Parathyroid adenoma (tissue), 2 donors: ENCODE data around the gene ATP5MC2.

Experiments
- H2AFZ ChIP-seq: fragments of 300-600 bp; sonication (generic); one replicate; pipeline ENCODE4 v1.7.0; 2017; ENCODE audit warnings: antibody characterized with exemption, mild to moderate bottlenecking
- H3K27ac ChIP-seq: fragments of 300-600 bp; sonication (generic); one replicate; pipeline ENCODE4 v1.7.0; 2017
- H3K27me3 ChIP-seq: fragments of 300-600 bp; sonication (generic); one replicate; pipeline ENCODE4 v1.7.0; 2017; ENCODE audit warnings: low read length; ENCODE audit not compliant: control insufficient read depth, insufficient read depth
- H3K36me3 ChIP-seq: fragments of 300-600 bp; sonication (generic); one replicate; pipeline ENCODE4 v1.7.0; 2017; ENCODE audit warnings: low read length; ENCODE audit not compliant: control insufficient read depth, insufficient read depth
- H3K4me1 ChIP-seq: fragments of 300-600 bp; sonication (generic); one replicate; pipeline ENCODE4 v1.7.0; 2017; ENCODE audit warnings: control low read depth
- H3K4me2 ChIP-seq: fragments of 300-600 bp; sonication (generic); one replicate; pipeline ENCODE4 v1.7.0; 2017; ENCODE audit warnings: low read length
- H3K4me3 ChIP-seq: fragments of 300-600 bp; sonication (generic); one replicate; pipeline ENCODE4 v1.7.0; 2017; ENCODE audit warnings: low read depth, low read length
- H3K79me2 ChIP-seq: fragments of 300-600 bp; sonication (generic); one replicate; pipeline ENCODE4 v1.7.0; 2017; ENCODE audit warnings: control low read depth
- H3K9ac ChIP-seq: fragments of 300-600 bp; sonication (generic); one replicate; pipeline ENCODE4 v1.7.0; 2017; ENCODE audit warnings: mild to moderate bottlenecking
- H3K9me3 ChIP-seq: fragments of 300-600 bp; sonication (generic); one replicate; pipeline ENCODE4 v1.7.0; 2017; ENCODE audit warnings: low read length; ENCODE audit not compliant: control insufficient read depth
- TF ChIP-seq, protein P1 (sequence below): fragments of 300-600 bp; sonication (generic); IDR thresholded peaks from one replicate; pipeline ENCODE4 v1.7.0; 2017; ENCODE audit warnings: antibody characterized with exemption, mild to moderate bottlenecking
- donor health status: primary hyperparathyroidism.

Gene ATP5MC2

DNA sequence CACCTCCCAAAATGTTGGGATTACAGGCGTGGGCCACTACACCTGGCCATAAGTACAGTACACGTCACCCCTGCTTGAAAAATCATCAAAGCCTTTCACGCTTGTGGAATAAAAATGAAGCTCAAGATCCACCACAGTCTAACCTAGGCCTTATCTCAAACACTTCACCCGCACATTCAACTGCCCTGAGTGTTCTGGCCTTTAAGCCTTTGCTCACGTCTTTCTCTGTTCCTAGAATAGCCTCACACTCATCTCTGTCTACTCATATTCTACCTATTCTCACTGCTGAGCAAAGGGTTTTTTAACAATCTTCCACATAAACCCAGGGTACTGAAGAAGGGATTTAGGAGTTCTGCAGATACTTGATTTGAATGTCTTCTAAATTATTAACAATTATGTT is 41.4 kb upstream of the ATP5MC2 start:
- H3K27ac ChIP-seq = no peak overlapping the region
- H3K4me1 ChIP-seq = no peaks in the 10 kb centered on the region
- H3K36me3 ChIP-seq = no peaks in the 10 kb centered on the region
- no peak overlapping the region for H3K9ac ChIP-seq
- H3K9me3 ChIP-seq = no peaks in the 10 kb centered on the region
- H3K79me2 ChIP-seq = no peaks in the 10 kb centered on the region
- no peak overlapping the region for H2AFZ ChIP-seq
- no peaks in the 10 kb centered on the region for H3K27me3 ChIP-seq
- H3K4me3 ChIP-seq = no peak overlapping the region
- TF ChIP-seq, protein P1, sequence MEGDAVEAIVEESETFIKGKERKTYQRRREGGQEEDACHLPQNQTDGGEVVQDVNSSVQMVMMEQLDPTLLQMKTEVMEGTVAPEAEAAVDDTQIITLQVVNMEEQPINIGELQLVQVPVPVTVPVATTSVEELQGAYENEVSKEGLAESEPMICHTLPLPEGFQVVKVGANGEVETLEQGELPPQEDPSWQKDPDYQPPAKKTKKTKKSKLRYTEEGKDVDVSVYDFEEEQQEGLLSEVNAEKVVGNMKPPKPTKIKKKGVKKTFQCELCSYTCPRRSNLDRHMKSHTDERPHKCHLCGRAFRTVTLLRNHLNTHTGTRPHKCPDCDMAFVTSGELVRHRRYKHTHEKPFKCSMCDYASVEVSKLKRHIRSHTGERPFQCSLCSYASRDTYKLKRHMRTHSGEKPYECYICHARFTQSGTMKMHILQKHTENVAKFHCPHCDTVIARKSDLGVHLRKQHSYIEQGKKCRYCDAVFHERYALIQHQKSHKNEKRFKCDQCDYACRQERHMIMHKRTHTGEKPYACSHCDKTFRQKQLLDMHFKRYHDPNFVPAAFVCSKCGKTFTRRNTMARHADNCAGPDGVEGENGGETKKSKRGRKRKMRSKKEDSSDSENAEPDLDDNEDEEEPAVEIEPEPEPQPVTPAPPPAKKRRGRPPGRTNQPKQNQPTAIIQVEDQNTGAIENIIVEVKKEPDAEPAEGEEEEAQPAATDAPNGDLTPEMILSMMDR = no peak
- H3K4me2 ChIP-seq = no peak overlapping the region

GRCh38 chr12:53714004-53714403 is 38.1 kb upstream of the ATP5MC2 start:
- H2AFZ ChIP-seq = no peak overlapping the region
- H3K9me3 ChIP-seq = no peaks in the 10 kb centered on the region
- TF ChIP-seq, protein P1 = no peak
- no peaks in the 10 kb centered on the region for H3K36me3 ChIP-seq
- no peak overlapping the region for H3K27ac ChIP-seq
- no peaks in the 10 kb centered on the region for H3K4me1 ChIP-seq
- H3K4me2 ChIP-seq = no peak overlapping the region
- H3K9ac ChIP-seq = no peak overlapping the region
- no peaks in the 10 kb centered on the region for H3K79me2 ChIP-seq
- H3K4me3 ChIP-seq = no peak overlapping the region
- no peaks in the 10 kb centered on the region for H3K27me3 ChIP-seq

DNA sequence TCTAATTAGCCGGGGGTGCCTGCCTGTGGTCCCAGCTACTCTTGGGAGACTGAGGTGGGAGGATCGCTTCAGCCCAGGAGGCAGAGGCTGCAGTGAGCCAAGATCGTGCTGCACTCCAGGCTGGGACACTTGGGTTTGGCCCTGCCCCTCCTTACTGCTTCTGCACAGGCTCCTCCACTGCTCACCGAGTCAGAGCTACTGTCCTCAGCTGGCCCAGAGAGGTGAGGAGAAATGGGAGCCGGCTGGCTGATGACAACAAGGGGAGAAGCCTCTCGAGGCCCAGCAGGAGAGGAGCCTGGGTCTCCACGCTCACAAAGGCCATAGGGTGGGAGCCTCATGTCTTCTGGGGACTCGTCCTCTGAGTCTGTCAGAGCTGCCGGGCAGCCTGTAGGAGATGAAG is 37.6 kb upstream of the ATP5MC2 start:
- Histone ChIP-seq H2AFZ (no peak overlapping the region), H3K27me3 (no peaks in the 10 kb centered on the region), H3K9ac (no peak overlapping the region), H3K4me2 (no peak overlapping the region), H3K4me1 (no peaks in the 10 kb centered on the region), H3K4me3 (no peak overlapping the region), H3K27ac (no peak overlapping the region), H3K36me3 (no peaks in the 10 kb centered on the region), H3K9me3 (no peaks in the 10 kb centered on the region), H3K79me2 (no peaks in the 10 kb centered on the region)
- TF ChIP-seq, protein P1 = no peak

DNA sequence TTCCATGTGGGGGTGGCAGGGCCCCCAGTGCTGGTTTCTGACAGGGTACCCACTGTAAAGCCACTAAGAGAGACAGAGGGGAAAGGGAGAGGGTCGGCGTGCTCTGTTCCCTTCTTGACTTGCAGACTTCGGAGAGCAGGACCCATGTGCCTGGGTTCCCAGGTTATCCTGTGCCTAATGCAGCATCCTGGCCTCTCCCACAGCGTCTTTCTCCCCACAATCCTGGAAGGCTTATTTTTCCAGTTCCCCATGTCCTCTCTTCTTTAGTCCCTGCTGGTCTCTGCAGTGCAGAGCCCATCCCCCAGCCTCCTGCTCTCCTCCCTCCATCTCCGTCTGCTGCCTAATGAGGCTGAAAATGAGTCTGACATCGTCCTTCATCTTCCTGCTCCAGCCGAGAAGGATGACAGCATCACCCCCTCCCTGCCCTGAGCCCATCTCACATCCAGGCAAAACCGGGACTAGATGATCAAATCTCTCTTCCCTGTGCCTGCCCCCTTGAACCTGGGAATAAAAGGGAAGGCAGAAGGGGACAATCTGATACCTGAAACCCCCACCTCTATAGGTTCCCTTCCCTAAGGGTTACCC is 36.3 kb upstream of the ATP5MC2 start:
- no peaks in the 10 kb centered on the region for H3K9me3 ChIP-seq
- H3K4me2 ChIP-seq = no peak overlapping the region
- no peaks in the 10 kb centered on the region for H3K79me2 ChIP-seq
- no peaks in the 10 kb centered on the region for H3K27me3 ChIP-seq
- no peaks in the 10 kb centered on the region for H3K4me1 ChIP-seq
- H3K27ac ChIP-seq = no peak overlapping the region
- no peak overlapping the region for H3K4me3 ChIP-seq
- no peak overlapping the region for H2AFZ ChIP-seq
- TF ChIP-seq, protein P1 = no peak
- no peak overlapping the region for H3K9ac ChIP-seq
- no peaks in the 10 kb centered on the region for H3K36me3 ChIP-seq

GRCh38 chr12:53710091-53710490 is 34.2 kb upstream of the ATP5MC2 start:
- no peaks in the 10 kb centered on the region for H3K27me3 ChIP-seq

More at GRCh38 chr12:53710091-53710490, 34.2 kb upstream of the ATP5MC2 start:
- TF ChIP-seq, protein P1 = no peak
- Histone ChIP-seq H3K9ac (no peak overlapping the region), H3K27ac (no peak overlapping the region), H2AFZ (no peak overlapping the region), H3K36me3 (no peaks in the 10 kb centered on the region), H3K79me2 (no peaks in the 10 kb centered on the region), H3K4me2 (no peak overlapping the region), H3K4me1 (no peaks in the 10 kb centered on the region), H3K4me3 (no peak overlapping the region), H3K9me3 (no peaks in the 10 kb centered on the region)
